ENCODE results near the gene FBL.

GRCh38 chr19:39813264-39813993, 32.8 kb downstream of the FBL start:
- TF ChIP-seq CTCF (IDR thresholded peaks at IDR 0.05; ENCODE audit: low read depth, low read length, missing input control): no peak
- TF ChIP-seq SP1 (IDR thresholded peaks at IDR 0.05): no peak
- TF ChIP-seq, protein P1, sequence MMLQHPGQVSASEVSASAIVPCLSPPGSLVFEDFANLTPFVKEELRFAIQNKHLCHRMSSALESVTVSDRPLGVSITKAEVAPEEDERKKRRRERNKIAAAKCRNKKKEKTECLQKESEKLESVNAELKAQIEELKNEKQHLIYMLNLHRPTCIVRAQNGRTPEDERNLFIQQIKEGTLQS (IDR thresholded peaks at IDR 0.05): no peak
- TF ChIP-seq GABPA (IDR thresholded peaks at IDR 0.05 in 1 of 2, conservative IDR thresholded peaks at IDR 0.05 in 1 of 2): no peak
- TF ChIP-seq HNF4G (IDR thresholded peaks at IDR 0.05): no peak
- no peak for TF ChIP-seq MAX (IDR thresholded peaks at IDR 0.05)
- TF ChIP-seq JUND (IDR thresholded peaks at IDR 0.05): no peak
- no peak for TF ChIP-seq EGR1 (IDR thresholded peaks at IDR 0.05; ENCODE audit: low read depth in 2 of 2)
- TF ChIP-seq TAF1 (conservative IDR thresholded peaks at IDR 0.05): no peak

Data from liver (tissue), 3 donors.